Hepatocyte (in vitro differentiated cells): ENCODE measurements around the gene RPGR.

Experiments
- EZH2 ChIP-seq: fragments of 200-600 bp; sonication (generic); IDR thresholded peaks from 2 replicates; pipeline ENCODE4 v1.6.1; 2016; ENCODE audit warnings: antibody characterized with exemption, mild to moderate bottlenecking, borderline replicate concordance
- TF ChIP-seq, protein P1 (sequence below): fragments of 200-600 bp; sonication (generic); IDR thresholded peaks from 2 replicates; pipeline ENCODE4 v1.5.1; 2016; ENCODE audit warnings: antibody characterized with exemption, mild to moderate bottlenecking; ENCODE audit not compliant: poor library complexity

DNA sequence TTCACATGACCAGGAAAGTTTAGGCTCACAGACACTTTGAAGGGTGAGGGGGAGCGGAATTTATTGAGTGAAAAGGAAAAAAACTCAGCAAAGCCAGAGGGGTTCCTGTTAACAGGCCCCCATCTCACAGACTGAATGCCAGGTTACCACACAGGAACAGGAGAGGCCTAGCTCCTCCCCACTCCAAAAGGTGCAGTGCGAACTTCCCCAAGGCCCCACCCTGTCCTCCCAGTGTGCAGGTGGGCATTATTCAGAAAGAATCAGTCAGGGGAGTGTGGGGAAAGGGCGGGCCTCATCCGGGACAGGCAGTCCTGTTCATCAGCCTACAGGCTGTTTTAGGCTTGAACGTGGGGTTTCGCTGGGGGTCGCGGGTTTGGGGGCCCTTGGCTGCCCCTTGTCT lies 29.1 kb upstream of the RPGR start:
- TF ChIP-seq, protein P1, sequence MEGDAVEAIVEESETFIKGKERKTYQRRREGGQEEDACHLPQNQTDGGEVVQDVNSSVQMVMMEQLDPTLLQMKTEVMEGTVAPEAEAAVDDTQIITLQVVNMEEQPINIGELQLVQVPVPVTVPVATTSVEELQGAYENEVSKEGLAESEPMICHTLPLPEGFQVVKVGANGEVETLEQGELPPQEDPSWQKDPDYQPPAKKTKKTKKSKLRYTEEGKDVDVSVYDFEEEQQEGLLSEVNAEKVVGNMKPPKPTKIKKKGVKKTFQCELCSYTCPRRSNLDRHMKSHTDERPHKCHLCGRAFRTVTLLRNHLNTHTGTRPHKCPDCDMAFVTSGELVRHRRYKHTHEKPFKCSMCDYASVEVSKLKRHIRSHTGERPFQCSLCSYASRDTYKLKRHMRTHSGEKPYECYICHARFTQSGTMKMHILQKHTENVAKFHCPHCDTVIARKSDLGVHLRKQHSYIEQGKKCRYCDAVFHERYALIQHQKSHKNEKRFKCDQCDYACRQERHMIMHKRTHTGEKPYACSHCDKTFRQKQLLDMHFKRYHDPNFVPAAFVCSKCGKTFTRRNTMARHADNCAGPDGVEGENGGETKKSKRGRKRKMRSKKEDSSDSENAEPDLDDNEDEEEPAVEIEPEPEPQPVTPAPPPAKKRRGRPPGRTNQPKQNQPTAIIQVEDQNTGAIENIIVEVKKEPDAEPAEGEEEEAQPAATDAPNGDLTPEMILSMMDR: no peak
- TF ChIP-seq EZH2: no peak
